ENCODE measurements around the gene DCN.

Gene DCN

DNA sequence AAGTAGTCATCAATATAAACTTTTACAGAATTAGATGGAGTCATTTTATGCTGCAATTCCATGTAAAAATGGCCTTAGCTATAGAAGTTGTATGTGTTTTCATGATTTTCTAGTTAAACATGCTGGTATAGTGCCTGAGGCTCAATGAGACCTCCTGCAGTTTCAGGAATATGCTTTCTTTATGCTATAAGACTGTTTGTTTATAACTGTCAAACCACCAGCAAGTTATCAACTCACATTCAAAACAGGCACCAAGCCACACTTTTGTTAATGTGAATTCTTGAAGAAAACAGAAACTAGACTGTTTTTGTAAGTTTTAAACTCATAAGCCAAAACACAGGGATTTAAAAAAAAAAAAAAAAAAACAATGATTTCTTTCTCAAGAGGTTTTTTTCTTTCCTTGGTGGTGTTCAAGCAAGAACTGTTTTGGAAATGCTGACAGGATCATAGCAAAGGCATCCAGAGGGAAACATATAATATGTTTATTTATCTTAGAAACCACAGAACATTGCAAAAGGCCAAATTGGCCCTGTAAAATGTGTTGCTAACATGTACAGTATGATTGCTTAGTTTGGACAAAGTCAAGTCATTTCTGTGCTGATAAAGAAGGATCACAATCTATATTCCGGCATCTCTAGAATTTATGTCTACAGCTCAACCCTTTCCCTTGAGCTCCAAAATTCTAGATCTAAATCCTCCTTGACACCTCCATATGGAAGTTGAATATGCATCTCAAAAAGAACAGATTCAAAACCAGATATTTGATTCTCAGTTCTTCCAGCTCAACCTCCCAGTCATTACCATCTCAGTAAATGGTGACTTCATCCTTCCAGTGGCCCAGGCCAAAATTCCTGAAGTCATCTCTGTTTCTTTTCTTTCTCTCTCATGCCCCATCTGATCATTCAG lies 42.3 kb downstream of the DCN start:
- H3K27ac ChIP-seq = no peak overlapping the region
- no peak for TF ChIP-seq CTCF (conservative IDR thresholded peaks at IDR 0.05)

DNA sequence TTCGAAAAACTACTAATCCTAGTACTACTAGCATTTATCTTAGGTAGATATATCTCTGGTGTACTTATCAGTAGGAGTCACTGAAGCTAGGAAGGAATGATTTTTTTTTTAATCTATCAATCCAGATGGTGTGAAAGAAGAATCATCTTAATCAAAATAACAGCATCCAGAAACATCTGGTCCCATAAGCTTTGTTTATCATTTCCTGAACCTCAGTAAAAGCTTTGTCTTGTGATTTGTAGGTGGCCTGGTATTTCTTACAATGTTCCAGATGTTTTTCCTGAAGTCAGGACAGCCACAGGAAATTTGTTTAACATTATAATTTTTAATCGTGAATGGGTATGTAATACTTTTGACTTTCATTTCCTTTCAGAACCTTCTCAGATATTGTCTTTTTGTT lies 43.3 kb downstream of the DCN start:
- no peak overlapping the region for H3K27ac ChIP-seq
- no peak for TF ChIP-seq CTCF (conservative IDR thresholded peaks at IDR 0.05)

GRCh38 chr12:91138337-91138920 lies 44.2 kb downstream of the DCN start:
- H3K27ac ChIP-seq = no peak overlapping the region
- no peak for TF ChIP-seq CTCF (conservative IDR thresholded peaks at IDR 0.05)

DNA sequence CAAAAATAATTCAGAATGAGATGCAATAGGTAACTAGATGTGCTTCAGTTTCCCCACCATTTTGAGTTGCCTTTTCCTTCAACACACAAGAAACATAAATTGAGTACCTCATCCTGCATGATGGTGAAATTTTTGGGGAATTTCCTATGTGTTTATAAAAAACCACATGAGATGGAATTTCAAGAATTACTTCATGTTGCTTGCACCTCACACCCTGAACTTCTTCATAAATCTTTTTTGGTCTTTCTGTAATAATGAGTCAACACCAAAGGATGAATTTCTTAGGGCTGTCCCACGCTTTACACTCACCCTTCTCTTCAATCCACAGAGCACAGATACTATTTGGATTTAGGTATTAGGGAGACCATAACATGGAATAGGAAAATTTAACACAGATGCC lies 48.7 kb downstream of the DCN start:
- H3K27ac ChIP-seq = no peak overlapping the region
- no peak for TF ChIP-seq CTCF (conservative IDR thresholded peaks at IDR 0.05)

DNA sequence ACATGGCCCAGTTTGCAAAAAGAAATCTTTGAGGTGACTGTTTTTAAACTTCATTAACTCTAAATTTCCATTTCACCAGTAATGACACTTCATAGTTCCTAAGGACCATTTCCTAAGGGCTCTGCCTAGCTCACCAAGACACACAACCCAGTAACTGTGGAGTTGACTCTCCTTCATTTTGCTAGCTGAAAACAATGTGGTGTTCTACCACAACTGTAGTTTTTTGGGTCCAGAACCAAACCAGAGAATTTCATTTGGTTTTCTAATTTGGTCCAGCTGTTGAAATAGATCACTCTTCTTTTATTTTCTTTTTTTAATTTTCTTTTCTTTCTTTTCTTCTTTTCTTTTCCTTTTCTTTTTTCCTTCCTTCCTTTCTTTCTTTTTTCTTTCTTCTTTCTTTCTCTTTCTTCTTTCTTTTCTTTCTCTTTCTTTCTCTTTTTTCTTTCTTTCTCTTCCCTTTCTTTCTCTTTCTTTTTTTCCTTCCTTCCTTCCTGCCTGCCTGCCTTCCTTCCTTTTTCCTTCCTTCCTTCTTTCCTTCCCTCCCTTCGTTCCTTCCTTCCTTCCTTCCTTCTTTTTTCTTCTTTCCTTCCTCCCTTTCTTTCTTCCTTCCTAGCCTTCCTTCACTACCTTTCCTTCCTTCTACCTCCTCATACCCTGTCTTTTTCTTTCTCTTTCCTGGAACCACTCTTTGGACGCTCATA lies 52.8 kb downstream of the DCN start:
- no peak for TF ChIP-seq CTCF (conservative IDR thresholded peaks at IDR 0.05)
- no peak overlapping the region for H3K27ac ChIP-seq

- no peak for TF ChIP-seq CTCF (conservative IDR thresholded peaks at IDR 0.05)
Measured at GRCh38 chr12:91127751-91128150, 54.9 kb downstream of the DCN start.

GRCh38 chr12:91127306-91127705 lies 55.3 kb downstream of the DCN start:
- no peak for TF ChIP-seq CTCF (conservative IDR thresholded peaks at IDR 0.05)
- H3K27ac ChIP-seq = no peak overlapping the region

More at GRCh38 chr12:91127751-91128150, 54.9 kb downstream of the DCN start:
- H3K27ac ChIP-seq = no peak overlapping the region
